Measurements from ENCODE around the gene PARP12.

Gene PARP12

GRCh38 chr7:140033036-140033435, 29.7 kb downstream of the PARP12 start:
- DNase-seq, result no peak

- DNase-seq, result no peak
Measured at GRCh38 chr7:140031364-140031763, 31.4 kb downstream of the PARP12 start.

GRCh38 chr7:140029072-140029471, 33.7 kb downstream of the PARP12 start:
- no peak for DNase-seq

- DNase-seq, result no peak
Measured at GRCh38 chr7:140028311-140028710, 34.4 kb downstream of the PARP12 start.

GRCh38 chr7:140027858-140028257, 34.9 kb downstream of the PARP12 start:
- DNase-seq, result no peak

- DNase-seq, result no peak
Measured at GRCh38 chr7:140026935-140027334, 35.8 kb downstream of the PARP12 start.

GRCh38 chr7:140025814-140026433, 36.8 kb downstream of the PARP12 start:
- no peak for DNase-seq

- no peak for DNase-seq
Measured at GRCh38 chr7:140025241-140025640, 37.5 kb downstream of the PARP12 start.

GRCh38 chr7:140024585-140024984, 38.2 kb downstream of the PARP12 start:
- DNase-seq, result no peak

GRCh38 chr7:140023728-140024127, 39.0 kb downstream of the PARP12 start:
- peak; percentile 50 for DNase-seq

GRCh38 chr7:140022582-140023211, 40.1 kb downstream of the PARP12 start:
- DNase-seq, result no peak

- no peak for DNase-seq
Measured at GRCh38 chr7:140021603-140022002, 41.1 kb downstream of the PARP12 start.

GRCh38 chr7:140019606-140020005, 43.1 kb downstream of the PARP12 start:
- DNase-seq, result no peak

GRCh38 chr7:140019172-140019571, 43.6 kb downstream of the PARP12 start:
- DNase-seq, result no peak

- no peak for DNase-seq
Measured at GRCh38 chr7:140018125-140019043, 44.4 kb downstream of the PARP12 start.

- DNase-seq, result no peak
Measured at GRCh38 chr7:140017543-140017942, 45.2 kb downstream of the PARP12 start.

- DNase-seq, result no peak
Measured at GRCh38 chr7:140017034-140017433, 45.7 kb downstream of the PARP12 start.

- DNase-seq, result no peak
Measured at GRCh38 chr7:140016540-140016939, 46.2 kb downstream of the PARP12 start.

- no peak for DNase-seq
Measured at GRCh38 chr7:140015471-140015970, 47.2 kb downstream of the PARP12 start.

- no peak for DNase-seq
Measured at GRCh38 chr7:140014123-140014522, 48.6 kb downstream of the PARP12 start.

- DNase-seq, result no peak
Measured at GRCh38 chr7:140013676-140014075, 49.1 kb downstream of the PARP12 start.

- DNase-seq, result no peak
Measured at GRCh38 chr7:140010194-140010895, 52.4 kb downstream of the PARP12 start.

GRCh38 chr7:140009735-140010134, 53.0 kb downstream of the PARP12 start:
- no peak for DNase-seq

Measured in activated CD8-positive, alpha-beta memory T cell treated with anti-CD3 and anti-CD28 coated beads, Interleukin-2, amount 50 U/mL, for 48 hours (primary cell).